IPS DF 4.7 (cell line): Measurements from ENCODE around the gene YLPM1.

ENCODE experiments used
- DNase-seq: peaks from one replicate; pipeline ENCODE4 v3.0.0-alpha.2; 2013; ENCODE audit warnings: low spot score; ENCODE audit errors: extremely low read depth

YLPM1 gene

DNA sequence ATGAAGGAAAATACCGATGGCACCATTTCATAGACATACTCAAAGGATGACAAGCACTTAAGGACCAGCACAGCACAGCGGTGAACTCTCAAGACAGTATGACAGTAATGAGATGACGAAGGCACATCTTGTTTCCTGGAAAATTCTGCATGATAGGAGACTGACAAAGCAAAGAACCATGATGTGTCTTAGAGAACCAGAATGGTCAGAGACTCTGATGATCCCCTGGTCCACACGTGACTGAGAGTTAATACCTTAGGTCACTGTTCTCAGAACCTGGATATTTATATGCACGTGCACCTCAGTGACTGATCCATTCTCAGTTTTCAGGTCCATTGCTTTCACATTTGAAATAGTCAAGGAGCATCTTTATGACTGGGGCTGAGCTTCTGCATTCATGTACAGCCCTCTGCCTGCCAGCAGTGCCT is 77.5 kb downstream of the YLPM1 start:
- DNase-seq, result no peak

DNA sequence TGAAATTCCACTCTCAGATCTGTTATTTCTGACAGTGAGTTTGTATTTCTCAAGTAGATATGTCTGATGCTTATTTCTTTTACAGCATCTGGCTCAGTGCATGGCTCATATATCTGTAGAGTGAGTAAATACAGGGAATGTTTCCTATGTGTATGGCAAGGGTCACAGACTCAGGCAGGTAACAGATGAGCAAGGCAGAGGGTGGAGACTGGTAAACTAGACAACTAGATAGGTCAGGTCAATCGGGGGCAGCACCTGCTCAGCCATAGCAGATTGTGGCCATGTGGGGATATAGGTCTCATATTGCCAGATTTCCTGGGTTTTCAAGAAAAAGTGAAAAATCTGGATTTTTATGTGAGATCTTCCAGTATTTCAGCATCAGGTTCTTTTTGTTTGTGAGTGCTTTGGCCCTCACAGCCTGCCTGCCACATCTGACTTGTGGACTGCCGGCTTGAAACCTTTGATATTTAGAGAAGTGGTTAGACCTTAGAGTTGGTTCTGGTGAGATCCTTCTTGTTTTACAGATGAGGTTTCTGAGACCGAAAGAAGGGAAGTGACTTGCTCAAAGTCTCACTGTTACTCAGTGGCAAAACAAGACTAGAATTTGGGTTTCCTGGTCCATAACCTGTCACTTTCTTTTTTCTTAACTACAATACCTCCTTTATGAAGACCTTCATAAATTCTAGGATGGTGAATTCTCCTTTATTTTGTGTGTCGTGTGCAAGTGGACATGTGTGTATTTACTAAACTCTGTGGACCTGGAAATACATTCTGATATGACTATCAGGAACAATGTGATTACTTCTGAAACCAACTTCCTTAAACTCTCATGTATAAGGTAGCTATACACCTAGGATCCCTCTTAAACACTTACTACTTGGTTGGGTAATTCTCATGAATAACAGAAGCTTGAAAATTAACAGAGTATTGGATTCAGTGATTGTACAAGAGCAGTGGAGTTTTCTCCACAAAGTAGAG is 78.4 kb downstream of the YLPM1 start:
- no peak for DNase-seq

DNA sequence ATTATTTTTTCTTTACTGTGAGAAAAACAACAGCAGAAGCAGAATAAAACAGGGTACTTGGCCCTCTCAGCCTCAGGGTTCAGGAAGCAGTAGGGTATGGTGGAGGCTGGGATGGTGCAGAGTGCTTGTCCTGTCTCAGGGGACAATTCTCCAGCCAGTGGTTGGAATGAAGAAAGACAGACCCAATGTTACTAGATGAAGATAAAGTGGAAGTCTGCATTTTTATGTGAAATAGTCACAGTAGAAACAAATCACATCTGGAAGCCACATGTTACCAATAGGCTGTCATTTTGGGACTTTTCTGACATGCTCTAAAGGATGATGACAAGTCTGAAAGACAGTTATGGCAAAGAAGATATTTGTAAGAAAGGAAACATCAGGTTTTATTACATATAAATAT is 80.5 kb downstream of the YLPM1 start:
- no peak for DNase-seq

DNA sequence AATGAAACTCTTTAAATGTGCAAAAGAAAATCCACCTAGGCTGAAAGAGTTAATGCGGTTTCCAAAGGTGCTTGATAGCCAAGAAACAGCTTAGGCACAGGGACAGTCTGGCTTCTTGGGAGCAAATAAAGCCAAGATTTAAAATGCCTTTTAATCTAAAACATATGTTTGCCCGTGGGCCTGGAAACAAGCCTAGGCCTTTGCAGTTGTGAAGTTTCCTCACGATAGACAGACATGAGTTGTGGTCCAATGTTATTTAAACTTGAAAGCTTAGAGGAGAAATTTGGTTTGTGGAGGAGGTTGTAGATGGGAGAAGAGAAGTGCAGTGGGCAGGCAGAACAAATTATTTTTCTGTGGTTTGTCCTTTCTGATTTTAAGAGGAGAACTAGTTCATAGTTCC is 83.1 kb downstream of the YLPM1 start:
- DNase-seq, result no peak

DNA sequence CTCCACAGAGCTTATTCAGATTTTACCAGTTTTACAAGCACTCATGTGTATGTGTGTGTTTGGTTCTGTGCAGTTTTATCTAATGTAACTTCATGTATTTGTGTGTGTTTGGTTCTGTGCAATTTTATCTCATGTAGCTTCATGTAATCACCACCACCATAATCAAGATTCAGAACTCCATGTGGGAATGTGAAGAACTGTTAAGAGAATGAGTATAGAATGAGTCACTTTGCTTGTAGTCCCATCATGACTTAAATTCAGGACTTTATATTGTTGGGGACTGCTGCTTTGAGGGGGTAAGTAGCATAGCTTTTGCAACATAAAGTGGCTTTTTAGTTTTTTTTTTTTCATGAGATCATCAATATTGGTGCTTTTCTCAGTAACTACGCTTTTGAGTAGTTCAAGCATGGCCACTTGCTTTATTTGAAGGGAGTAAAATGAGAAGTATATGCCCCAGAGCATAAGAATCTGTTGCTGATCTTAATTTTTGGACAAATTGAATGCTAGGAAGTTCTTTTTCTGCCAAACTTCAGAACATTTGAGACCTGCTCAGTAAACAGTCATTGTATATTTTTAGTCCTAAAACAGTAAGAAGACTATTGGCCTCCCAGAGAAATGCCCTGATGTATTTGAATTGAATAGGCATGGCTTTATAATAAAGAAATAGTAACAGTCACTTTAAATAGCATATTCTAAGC is 84.0 kb downstream of the YLPM1 start:
- DNase-seq, result no peak

DNA sequence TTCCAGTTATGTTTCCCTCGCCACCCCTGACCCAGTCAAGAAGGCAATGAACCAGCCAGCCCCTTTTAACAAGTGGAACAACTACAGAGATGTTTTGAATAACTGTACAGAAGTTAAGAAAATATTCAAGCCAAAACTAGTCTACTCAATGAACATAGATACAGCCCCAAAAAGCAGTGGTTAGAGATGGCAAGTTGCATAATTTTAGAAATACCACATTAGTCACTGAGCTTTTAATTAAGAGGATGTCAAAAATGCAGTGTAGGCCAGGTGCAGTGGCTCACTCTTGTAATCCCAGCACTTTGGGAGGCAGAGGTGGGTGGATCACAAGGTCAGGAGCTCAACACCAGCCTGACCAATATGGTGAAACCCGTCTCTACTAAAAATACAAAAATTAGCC is 85.7 kb downstream of the YLPM1 start:
- no peak for DNase-seq

DNA sequence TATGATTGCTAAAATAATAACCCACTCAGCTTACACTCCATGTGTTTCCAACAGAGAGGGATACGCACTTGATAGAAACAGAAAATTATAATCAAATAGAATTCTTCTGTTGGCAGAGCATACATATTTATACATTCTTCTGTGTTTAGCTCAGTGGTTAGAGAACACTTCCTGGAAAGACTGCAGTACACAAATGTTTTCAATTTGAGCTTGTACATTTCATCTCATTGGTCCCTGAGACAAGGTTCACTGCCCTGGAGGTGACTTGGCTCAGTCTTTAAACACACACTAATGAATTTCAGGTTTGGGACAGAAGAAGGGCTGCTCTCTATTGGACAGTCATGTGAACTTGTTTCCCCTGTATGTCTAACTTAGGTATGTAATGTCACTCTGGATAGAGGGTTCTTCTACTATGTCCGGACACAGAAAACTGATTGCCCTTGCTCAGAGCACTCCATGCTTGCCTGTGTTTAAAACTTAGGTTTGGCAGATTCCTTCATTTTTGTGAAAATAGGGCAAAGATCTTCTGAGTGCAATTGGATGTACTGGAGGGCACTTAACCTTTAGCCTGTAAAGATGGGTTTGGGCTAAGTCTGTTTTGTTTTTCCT is 89.9 kb downstream of the YLPM1 start:
- no peak for DNase-seq

DNA sequence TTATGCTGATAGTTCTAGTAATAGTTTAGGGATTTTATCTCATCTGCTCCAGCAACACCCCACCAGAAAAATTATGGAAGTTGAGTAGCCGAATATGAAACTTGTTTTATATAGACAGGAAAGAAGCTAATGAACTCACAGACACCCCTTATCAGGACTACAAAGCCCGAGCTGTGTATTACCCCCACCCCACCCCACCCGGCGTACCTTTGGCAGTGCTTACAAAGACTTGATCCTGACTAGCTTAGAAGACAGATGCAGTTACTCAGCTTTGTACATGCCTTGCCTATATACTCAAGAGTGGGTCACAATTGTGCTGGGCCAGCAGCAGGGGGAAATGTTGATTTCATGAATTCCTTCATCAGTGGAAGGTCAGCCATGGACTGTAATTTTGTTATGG is 90.5 kb downstream of the YLPM1 start:
- no peak for DNase-seq

DNA sequence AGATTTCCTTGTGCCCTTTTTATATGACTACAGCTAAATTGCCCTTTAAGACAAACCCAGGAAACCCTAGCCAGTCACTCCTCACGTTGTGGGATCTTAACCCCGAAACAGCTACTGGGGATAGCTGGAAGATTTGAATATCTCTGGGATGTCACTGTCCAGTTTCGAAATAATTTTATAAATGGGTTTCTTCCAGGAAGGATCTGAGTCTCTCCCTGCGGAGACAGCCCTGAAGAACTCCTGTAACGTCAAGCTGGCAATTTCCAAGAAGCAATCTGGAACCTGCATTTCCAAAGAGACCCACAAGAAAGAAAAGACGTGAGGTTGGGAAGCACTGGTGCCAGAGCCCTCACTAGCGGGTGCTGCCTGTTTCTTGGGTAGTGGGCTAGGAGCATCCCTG is 91.9 kb downstream of the YLPM1 start:
- no peak for DNase-seq

DNA sequence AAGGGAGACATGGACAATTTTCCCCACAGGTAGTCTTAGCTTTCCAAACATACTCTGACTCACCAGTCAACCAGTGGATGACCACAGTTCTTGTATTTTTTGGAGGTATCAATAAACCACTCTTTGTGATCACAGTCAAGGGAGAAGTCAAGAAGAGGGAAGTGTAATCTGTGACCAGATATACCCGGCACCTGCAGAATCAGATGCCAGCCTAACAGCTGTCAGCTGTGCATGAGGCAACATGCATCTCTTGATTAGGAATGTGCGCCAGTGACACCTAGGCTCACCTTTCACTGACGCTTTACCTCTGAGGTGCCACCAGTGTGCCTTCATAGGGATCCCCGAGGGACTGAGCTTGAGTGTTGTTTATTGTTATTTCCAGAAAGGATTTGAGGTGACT is 92.8 kb downstream of the YLPM1 start:
- DNase-seq, result no peak

DNA sequence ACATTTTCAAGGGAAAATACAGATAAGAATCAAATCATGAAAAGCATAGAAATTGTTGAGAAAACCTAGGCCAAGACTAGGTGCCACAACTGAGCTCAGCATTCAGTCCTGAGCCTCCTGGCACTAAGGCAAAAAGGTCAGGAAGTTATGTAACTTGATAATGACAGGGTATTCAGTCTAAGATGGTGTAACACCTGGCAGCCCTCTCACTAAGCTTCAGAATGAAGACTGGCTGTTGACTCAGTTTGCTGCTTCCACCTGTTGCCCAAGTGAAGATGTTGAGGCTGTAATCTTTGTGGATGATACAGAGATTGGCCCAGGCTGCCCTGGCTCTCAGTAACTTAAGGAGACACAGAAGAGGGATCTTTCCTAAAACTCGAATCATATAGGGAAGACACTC is 93.2 kb downstream of the YLPM1 start:
- DNase-seq, result no peak

DNA sequence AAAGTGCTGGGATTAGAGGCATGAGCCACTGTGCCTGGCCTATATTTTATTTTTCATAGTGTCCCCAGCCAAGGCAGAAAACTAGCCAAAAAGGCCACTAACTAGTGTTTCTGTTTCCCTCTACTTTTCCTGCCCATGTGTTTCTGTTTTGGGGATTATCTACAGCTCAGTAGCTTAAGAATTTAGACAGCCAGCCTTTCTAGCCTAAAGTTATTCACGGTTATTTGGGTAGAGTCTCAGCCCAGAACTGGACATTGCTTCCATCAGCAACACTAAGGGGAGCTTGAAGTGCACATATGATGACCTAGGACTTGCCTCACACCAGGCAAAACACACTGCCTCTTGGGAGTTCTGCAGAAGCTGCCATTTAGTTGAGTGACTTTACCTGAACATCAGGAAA is 94.9 kb downstream of the YLPM1 start:
- DNase-seq, result no peak

DNA sequence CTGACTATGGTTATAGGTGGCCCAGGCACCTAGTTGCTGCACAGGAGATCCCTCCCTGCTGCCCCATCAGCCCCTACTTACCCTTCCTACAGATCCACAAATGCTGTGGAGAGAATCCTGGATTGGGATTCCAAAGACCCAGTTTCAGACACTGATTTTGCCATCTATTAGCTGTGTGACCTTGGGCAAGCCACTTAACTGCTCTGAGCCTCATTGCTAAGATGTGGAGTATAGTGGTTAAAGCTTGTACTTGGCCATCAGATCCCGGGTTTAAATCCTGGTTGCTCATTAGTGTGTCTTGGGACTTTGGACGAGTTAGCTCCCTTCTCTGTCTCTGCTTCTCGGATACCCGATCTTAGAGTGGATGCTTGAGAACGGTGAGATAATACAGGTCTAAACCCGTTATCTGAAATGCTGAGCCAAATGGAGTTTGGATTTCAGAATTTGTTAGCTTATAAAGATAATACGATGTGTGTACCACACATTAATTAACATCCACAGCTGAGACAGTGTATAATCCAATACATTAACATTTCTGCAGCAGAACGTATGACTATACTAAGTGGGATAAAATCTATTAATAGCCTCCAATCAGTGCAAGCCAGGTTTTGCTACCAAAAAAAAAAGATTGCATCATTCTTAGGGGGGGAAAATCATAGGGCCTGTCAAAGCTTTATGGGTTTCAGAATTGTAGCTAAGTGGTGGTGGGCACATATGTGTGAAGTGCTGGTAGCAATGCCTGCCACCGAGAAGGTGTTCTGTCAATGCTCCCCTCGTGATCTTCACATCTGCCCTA is 96.8 kb downstream of the YLPM1 start:
- DNase-seq, result no peak

DNA sequence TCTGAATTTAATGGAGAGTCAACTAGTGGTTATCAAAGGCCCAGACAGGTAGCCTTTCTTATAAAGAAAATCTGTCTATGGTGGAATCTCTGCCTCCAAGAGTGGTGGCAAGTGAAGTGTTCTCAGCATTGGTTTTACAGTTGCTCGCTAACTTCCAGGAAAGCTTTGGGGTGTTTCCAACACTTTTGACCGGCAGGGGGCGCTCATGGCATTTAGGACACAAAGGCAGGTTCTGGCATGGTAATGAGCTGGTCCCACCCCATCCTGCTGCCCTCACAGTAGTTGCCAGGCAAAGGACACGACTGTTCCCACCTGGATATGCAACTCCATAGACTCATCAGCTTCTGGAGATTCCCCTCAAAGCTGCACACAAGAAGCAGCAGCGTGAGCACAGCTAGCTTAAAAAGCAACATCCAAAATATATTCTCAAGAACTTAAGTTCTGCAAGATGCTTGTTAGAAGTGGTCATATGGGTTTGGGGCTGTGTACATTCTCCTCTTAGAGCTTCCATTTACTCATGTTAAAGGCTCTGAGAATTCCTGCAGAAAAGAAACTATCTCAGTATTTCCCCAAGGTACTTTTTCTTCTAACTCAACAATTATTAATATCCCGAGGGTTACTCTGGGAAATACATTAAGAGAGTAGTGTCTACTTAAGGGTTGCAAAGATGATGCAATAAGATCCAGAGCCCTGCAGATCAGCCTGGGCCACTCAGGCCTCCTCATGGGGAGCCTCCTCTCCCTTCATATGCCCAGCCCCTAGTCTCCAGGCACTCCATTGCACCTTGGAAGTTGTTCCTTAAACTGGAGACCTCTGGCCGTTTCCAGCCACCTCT is 98.0 kb downstream of the YLPM1 start:
- peak; percentile 69 for DNase-seq

DNA sequence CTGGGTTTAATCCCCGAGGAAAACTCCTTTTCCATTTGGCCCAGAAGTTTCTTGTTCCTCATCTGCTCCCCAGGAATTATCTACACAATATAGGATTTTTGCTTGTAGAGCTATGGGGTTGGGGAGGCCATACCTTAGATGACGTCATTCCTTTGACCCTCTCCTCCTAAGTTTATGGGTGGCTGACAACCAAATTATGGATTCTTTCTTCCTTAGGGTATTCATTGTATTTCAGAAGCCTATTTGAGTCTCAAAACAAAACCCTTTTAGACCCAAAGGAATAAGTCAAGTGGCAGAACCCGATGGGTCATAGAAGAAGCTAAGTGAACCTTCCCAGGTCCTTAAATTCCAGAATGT is 98.6 kb downstream of the YLPM1 start:
- no peak for DNase-seq

DNA sequence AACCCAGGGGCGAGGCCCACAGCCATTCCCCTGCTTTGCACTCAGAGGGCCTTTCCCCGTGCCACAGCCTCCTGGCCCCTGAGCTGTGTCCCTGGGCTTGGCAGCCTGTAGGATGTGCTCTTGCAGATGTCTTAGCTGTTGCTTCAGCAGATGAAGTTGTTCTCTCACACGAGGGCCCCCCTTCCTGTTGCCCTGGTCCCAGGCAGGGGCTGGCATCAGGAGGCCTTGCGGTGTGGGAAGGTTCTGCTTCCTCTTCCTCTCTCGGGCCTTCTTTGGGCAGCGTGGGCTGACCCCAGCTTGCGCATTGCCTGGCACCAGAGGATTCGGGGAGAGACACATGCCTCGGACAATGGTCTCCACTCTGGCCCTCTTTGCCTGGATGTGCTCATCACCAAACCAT is 100.2 kb downstream of the YLPM1 start:
- DNase-seq, result no peak

DNA sequence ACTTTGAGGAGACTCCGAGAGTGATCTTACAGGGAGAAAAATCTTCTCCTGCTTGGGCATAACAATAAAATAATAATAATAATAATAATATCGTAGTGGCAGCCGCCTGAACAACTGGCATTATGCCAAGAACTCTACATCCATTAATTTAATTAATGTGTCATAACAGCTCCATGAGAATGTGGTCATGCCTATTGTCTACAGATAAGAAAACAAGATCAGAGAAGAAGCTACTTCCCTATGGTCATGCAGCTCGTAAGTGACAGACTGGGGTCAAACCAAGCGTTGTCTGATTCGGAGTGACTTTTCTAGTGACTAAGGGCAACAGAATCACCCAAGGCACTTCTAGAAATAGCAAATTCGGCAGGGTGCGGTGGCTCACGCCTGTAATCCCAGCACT is 101.1 kb downstream of the YLPM1 start:
- no peak for DNase-seq

DNA sequence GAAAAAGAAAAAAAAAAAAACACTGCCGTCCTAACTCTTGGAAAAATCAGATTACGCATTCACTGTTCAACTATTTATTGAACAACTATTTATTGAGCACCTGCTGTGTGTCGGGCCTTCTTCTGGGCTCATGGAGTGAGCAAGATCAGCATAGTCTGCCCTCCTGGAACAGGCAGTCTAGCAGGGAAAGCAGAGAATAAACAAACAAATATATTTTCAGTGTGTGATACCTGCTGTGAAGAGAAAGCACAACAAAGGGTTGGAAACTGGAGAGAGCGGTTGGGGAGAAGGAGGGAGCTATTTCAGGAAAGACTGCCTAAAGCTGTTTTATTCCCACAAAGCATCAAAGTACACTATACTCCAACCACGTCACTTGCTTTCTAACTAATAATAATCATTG is 102.0 kb downstream of the YLPM1 start:
- DNase-seq, result no peak

DNA sequence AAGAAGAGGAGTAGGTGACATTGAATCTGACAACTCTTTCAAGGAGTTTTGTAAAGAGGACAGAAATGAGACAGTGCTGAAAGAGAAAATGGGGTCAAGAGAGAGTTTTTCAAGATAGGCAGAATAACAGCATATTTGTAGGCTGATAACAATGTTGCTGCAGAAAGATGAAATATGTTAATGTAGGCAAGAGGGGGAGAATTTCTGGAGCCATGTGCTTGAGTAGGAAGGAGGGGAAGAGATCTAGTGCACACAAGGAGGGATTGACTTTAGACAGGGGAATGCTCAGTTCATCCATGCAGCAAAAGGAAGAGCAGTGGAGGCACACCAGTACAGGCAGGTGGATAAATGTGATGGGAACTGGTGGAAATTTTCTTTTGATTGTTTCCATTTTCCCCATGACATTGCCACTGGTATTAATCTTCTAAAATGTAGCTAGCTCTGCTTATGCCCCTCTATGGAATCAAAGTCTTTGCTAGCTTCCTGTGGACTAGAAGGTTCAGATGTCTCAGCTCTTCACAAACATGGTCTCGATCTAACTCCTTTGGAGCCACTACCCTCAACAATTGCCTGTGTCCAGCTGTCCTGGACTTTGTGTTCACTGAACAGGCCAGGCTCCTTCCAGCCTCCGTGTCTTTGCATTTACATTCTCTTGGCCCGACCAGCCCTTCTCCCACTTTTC is 103.7 kb downstream of the YLPM1 start:
- no peak for DNase-seq

DNA sequence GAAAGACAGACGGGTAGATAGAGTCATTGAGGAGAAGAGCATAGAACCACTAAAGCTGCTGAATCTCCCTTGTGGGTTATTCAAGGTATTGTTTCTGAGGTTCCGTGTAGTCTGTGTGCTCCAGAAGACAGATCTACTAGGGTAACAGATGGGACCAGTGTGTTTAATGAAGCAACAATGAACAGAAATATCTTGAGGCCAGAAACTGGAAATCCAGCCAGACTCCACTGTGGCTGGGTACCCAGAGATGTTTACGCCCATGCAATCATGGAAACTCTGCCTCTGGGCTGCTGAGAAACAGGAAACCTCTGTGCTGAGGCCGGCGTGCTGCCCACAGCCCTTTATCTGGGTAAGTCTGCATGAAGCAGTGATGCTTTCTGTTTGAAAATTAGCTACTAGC is 104.6 kb downstream of the YLPM1 start:
- DNase-seq, result no peak
